T-helper 2 cell treated with Interferon-gamma antibody and Interleukin-4, amounts not matched to agents 100 ng/mL and 5 ng/mL, for 36 hours (primary cell): ENCODE measurements around the gene RILPL2. TPM values are rescaled to one million over a fixed set of nuclear protein-coding genes. Genes with fewer than 3 reads are reported as not detected.
"Not testable (repeated sequence)": the region's sequence is repeated elsewhere in the genome, so short reads cannot be mapped to it uniquely, and the experiment has no call there.

ENCODE experiments used
- intact Hi-C: fragments of 100-400 bp; cut with micrococcal nuclease; formaldehyde crosslinking; loops from one replicate; pipeline ENCODE4 v1.15.1; 2023
- total RNA-seq: library from RNA; stranded (reverse); gene quantifications from 2 replicates; pipeline ENCODE4 v1.2.3, GENCODE V29; 2022

The RILPL2 gene
- total RNA-seq, 1 donor from 2014 or later: 7.1 TPM

- intact Hi-C loops: not testable (repeated sequence)
Measured at GRCh38 chr12:123407934-123408333, 28.6 kb downstream of the RILPL2 start.

DNA sequence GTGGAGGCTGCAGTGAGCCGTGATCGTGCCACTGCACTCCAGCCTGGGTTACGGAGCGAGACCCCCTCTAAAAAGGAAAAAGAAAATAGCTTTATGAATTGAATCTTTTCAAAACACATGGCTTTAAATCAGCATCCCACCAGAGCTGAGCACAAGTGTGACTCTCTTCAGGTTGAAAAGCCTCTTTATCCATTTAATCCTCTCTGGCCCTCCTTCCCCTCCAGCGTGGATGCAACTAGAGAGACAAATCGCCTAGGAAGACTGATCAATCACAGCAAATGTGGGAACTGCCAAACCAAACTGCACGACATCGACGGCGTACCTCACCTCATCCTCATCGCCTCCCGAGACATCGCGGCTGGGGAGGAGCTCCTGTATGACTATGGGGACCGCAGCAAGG lies 29.2 kb downstream of the RILPL2 start:
- intact Hi-C loops: not testable (repeated sequence)

DNA sequence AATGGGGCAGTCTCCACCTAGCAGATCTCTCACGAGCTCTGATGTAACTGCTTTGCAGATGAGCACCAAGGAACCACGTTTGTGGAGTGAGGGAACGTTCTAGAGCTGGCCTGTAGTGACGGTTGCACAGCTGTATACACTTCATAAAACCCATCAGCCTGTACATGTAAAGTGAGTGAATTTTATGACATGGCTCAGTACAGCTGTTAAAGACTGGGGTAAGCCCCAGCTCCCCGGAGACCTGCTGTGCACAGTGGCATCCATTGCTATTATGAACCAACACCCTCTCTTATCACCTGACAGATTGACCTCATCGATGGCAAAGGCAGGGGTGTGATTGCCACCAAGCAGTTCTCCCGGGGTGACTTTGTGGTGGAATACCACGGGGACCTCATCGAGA lies 31.9 kb downstream of the RILPL2 start:
- intact Hi-C loops: no loop called here

GRCh38 chr12:123401753-123402683 lies 34.5 kb downstream of the RILPL2 start:
- intact Hi-C loops: no loop called here

GRCh38 chr12:123399255-123399617 lies 37.2 kb downstream of the RILPL2 start:
- intact Hi-C loops: no loop called here

DNA sequence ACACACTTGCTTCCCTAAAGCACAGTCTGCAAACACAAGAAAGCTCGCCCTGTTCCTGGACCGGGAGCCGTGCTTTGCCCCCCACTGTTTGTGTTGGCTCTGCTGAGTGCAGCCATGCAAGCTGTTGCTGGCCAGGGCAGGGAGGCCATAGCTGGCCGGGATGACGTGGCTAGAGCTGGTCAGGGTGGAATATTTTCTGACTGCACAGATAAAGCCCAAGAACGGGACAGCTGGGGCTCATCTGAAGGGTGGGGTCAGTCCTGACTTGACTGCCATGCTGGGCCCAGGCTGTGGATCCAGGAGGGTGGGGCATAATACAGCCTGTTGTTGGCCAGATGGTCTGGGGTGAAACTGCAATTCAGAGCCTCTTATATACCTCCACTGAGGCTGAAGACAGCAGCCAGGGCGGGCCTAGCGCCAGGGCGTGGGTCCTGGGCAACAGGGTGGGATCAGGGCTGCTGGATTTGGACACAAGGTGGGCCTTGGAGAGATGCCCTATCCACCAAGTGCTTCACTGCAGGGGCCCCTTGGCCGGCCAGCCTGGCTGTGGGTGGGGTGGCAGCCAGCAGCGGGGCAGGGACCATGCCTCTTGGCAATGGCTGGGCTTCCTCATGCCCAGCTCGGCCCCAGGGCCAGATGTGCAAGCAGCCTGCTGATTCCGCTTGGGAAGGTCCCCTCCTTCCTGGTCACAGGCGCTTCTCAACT lies 37.8 kb downstream of the RILPL2 start:
- intact Hi-C loops: no loop called here

DNA sequence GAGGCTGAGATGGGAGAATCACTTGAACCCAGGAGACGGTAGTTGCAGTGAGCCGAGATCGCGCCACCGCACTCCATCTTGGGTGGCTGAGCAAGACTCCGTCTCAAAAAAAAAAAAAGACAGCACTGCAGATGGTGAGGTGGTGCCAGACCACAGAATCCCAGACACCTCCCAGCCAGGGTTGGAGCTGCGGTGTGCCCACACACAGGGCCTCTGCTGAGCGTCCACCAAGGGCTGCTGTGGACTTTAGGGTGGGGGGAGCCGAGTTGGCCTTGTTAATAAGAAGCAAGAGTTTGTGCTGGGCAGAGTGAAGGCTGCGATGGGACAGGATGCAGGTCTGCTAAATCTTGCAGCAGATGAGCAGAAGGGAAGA lies 38.3 kb downstream of the RILPL2 start:
- intact Hi-C loops: no loop called here

DNA sequence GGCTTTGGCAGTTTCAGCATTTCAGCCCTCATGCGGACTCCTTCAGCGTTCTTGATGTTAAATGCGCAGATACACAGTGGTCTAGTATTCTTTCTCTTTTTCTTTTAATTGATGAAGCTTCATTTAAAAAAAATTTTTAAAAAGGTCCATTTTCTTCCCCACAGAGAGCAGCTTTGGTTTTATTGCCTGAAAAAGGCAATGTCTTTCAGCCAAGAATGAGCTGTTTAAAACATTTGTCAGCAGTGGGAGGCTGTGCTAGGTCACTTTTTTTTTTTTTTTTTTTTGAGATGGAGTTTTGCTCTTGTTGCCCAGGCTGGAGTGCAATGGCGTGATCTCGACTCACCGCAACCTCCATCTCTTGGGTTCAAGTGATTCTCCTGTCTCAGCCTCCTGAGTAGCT lies 39.1 kb downstream of the RILPL2 start:
- intact Hi-C loops: no loop called here

DNA sequence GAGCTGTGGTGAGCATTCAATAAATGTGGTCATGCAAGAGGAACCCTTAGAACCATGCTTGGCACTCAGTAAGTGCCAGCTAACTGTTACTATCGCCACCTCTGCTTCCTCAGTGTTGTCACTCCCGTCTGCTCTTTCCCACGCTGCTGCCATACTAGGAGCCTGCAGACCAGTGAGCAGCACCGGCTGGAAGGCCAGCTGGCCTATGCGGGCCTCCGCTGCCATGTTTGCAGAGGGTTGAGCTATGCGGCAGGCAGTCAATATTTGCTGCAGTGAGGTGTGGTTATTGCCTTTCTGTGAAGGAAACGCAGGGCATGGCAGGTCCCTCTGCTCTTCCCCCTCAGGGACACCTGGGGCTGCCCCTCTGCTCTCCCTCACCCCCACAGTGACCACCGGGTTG lies 39.5 kb downstream of the RILPL2 start:
- intact Hi-C loops: no loop called here

DNA sequence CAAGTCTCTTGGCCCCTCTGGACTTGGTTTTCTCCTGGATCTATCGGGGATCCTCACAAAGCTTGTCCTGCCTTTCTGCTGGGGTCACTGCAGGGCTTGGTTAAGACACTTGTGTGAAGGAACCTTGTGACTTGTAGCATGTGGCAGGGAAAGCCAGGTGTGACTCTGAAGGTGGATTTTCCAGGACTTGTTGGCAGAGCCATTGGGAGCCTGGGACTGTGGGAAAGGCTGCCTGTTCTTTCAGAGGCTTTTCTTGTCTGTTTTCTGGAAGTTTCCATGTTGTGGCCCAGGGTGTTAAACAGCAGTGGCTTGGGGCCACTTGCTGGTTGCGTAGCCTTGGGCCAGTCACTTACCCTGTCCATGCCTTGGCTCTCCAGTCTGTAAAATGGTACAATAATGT lies 39.9 kb downstream of the RILPL2 start:
- intact Hi-C loops: no loop called here

- intact Hi-C loops: no loop called here
Measured at GRCh38 chr12:123395236-123395635, 41.2 kb downstream of the RILPL2 start.

GRCh38 chr12:123393747-123394146 lies 42.7 kb downstream of the RILPL2 start:
- intact Hi-C loops: no loop called here

- intact Hi-C loops: no loop called here
Measured at GRCh38 chr12:123391546-123392343, 44.7 kb downstream of the RILPL2 start.

DNA sequence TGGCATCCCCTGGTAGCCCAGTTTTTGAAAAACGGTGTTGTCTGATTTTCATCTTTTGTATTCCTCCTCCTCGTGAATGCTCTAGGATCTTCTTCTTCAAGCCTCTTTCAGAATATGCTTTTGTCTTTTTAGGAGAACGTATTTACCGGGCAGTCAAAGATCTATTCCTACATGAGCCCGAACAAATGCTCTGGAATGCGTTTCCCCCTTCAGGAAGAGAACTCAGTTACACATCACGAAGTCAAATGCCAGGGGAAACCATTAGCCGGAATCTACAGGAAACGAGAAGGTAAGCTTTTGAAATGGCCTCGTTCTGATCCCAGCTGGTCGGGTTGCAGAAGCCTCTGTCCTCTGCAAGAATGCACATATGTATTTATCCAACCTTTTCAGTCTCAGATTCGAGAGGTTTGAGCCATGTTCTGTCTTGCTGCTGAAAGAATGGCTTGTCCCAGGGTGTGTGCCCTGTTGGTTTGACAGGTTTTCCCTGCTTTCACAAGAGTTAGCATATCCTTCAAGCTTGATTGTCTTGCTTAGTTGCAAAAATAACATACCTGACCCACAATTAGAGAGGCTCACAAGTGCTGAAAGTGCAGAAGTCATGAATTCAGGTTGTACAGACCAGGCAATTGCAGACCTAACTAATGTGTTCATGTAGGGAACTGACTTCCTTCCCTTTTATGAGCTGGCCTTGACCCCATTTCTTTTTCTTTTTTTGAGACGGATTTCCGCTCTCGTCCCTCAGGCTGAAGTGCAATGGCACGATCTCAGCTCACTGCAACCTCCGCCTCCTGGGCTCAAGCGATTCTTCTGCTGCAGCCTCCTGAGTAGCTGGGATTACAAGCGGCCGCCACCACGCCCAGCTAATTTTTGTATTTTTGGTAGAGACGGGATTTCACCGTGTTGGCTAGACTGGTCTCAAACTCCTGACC lies 45.7 kb downstream of the RILPL2 start:
- intact Hi-C loops: no loop called here

DNA sequence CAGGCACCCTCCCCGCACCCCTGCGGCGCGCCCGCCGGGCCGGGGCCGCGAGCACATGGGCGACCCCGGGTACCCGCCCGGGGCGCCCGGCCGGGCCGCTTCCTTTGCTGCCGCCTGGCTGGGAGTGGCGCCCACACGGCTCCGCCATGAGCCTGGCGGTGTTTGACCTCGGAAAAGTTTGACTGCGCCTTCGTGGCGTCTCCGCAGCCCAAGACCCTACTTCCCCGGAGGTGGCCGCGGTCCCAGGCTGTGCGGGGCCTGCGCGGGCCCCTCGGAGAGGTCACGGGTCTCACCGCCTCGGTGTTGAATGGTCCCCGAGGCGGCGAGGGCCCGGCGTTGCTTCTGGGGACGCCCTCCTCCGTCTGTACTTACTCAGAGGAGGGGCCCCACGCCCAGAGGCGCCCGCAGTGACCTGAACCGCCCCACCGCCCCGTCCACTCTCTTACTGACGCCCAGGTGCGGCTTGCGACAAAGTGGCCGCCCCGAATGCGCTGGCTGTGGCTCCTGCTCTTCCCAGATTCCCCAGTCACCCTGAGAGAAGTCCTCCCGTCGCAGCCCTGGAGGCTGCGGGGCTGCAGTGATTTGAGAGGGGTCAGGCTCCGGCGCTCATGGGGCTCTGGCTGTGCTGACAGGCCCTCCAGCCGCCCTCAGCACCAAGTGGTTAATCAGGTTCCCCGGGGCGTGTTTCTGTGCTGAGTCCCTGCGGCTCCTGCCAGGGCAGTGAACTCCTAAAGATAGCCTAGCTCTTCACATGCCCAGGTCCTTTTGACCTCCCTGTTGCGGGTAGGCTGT lies 46.7 kb downstream of the RILPL2 start:
- intact Hi-C loops: loop anchor here (2.0 kb wide), 3 partner anchors 47 to 157 kb away; partner anchors contain the start of genes MPHOSPH9, MTRFR, RILPL2 and SNRNP35

DNA sequence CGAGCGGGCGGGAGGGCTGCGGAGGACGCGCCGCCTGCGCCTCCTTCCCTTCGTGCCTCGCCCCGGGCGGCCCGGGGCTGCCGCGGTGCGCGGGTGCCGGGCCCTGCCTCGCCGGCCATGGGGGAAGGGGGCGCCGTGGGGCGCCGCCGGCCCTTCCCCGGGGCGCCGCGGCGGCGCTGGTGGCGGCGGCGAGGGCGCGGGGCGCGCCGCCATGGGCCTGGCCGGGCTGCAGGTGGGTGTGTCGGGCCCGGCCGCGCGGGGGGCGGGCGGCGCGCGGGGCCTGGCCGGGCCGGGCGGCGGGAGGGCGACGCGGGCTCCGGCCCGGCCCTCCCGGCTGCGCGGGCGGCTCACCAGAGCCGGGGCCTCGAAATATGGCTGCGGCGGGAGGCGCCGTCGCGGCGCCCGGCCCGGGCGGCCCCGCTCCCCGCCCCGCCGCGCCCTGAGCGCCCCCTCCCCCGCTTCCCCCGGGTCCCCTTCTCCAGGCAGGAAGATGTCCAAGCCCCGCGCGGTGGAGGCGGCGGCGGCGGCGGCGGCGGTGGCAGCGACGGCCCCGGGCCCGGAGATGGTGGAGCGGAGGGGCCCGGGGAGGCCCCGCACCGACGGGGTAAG lies 47.4 kb downstream of the RILPL2 start:
- intact Hi-C loops: loop anchor here (1.0 to 2.0 kb wide), 4 partner anchors 24 to 156 kb away; partner anchors contain the start of genes MPHOSPH9, MTRFR, RILPL2 and SNRNP35

GRCh38 chr12:123388177-123388950 lies 48.1 kb downstream of the RILPL2 start:
- intact Hi-C loops: loop anchor here (1.0 to 2.0 kb wide), 4 partner anchors 23 to 156 kb away; partner anchors contain the start of genes MPHOSPH9, MTRFR, RILPL2 and SNRNP35

DNA sequence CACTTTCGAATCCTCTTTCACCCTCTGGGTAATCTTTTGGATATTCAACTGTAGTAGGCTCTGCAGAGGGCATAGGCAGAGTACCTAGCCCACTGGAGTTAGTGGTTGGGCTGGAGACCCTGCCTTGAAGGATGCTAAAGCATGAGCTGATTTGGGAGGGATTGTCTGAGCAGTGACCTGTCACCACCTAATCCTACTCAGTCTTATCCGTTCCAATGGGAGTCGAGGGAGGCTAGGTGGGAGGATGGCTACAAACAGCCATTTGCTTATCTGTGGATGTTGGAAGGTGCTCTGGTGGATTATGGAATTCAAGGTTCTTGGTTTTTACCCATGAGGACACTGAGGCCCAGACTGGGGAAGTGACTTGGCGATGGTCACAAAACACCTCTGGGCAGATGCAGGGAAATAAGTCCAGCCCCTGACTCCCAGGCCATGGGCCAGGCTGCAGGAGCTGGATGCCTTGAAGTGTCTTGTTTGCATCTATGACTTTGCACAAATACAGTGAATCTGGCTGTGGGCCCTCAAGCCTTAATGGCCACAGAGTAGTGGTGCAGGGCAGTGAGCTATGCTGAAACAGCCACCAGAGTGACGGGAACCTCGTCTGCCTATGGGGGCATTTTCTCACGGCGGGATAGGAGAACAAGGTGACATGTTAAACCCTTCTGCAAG lies 48.8 kb downstream of the RILPL2 start:
- intact Hi-C loops: loop anchor here (1.0 to 2.0 kb wide), 4 partner anchors 22 to 155 kb away; partner anchors contain the start of genes MPHOSPH9, MTRFR, RILPL2 and SNRNP35
